Gastrocnemius medialis (tissue), 4 donors: ENCODE data around the gene PDE6H. TPM values are rescaled to one million over a fixed set of nuclear protein-coding genes. Genes with fewer than 3 reads are reported as not detected.

Experiments
- ATAC-seq, 2 donors: fragments of 150-250 bp; one replicate each; pipeline ENCODE4 v1.9.1; 2016
- DNase-seq, 2 donors: peaks; one replicate each; pipeline ENCODE4 v3.0.0-alpha.2; 2019
- H3K27ac ChIP-seq, 4 donors: fragments of 200-600 bp; sonication (generic); 1 replicate in 1 of 4; 2 replicates in 3 of 4; pipeline ENCODE4 v1.5.1; 2016 to 2018; ENCODE audit warnings: mild to moderate bottlenecking in 2 of 4, moderate library complexity in 1 of 4
- H3K27me3 ChIP-seq, 3 donors: fragments of 200-600 bp; sonication (generic) in 2 of 3; 1 replicate in 1 of 3; 2 replicates in 2 of 3; pipeline versions ENCODE4 v1.5.1 to v1.6.0; 2016 to 2019; ENCODE audit warnings: mild to moderate bottlenecking in 1 of 3, moderate library complexity in 1 of 3
- H3K36me3 ChIP-seq, 2 donors: fragments of 200-600 bp; sonication (generic) in 1 of 2; one replicate each; pipeline ENCODE4 v1.5.1; 2017 to 2018
- H3K4me1 ChIP-seq, 2 donors: fragments of 200-600 bp; sonication (generic) in 1 of 2; one replicate each; pipeline ENCODE4 v1.5.1; 2016 to 2017; ENCODE audit warnings: mild to moderate bottlenecking in 2 of 2
- H3K4me3 ChIP-seq, 4 donors: fragments of 200-600 bp; sonication (generic) in 3 of 4; 1 replicate in 1 of 4; 2 replicates in 3 of 4; pipeline ENCODE4 v1.5.1; 2016 to 2019; ENCODE audit warnings: mild to moderate bottlenecking in 2 of 4
- H3K9me3 ChIP-seq, 3 donors: fragments of 200-600 bp; sonication (generic) in 2 of 3; 1 replicate in 1 of 3; 2 replicates in 2 of 3; pipeline ENCODE4 v1.5.1; 2016 to 2019
- POLR2A ChIP-seq, 2 donors: fragments of 450-650 bp; IDR thresholded peaks; one replicate each; pipeline ENCODE4 v1.6.1; 2017; ENCODE audit warnings: antibody characterized with exemption in 2 of 2, mild to moderate bottlenecking in 2 of 2, moderate library complexity in 2 of 2
- in situ Hi-C, 4 donors: fragments of 200-750 bp; cut with MboI; loops; one replicate each; pipeline versions ENCODE4 v1.15.0 to v1.8.0; 2017; ENCODE audit warnings: low sequenced_read_pairs in 4 of 4
- intact Hi-C: fragments of 100-400 bp; cut with DNase I; formaldehyde crosslinking; loops from one replicate; pipeline ENCODE4 v1.15.1; 2023; ENCODE audit warnings: low total_unique reads
- total RNA-seq, 4 donors: library from RNA; depleted of rRNA; stranded (reverse); fragments of >200 nt; gene quantifications; one replicate each; pipeline versions ENCODE4 v1.1.0 to v1.2.3, GENCODE V29; 2016
- TF ChIP-seq, protein P1 (sequence below), 5 experiments: fragments of 450-650 bp in 3 of 5; fragments of 200-600 bp in 2 of 5; sonication (generic) in 2 of 5; IDR thresholded peaks in 4 of 5; conservative IDR thresholded peaks in 1 of 5; 1 replicate in 4 of 5; 2 replicates in 1 of 5; pipeline ENCODE4 v1.5.1; 2016 to 2019; ENCODE audit warnings: antibody characterized with exemption in 5 of 5, mild to moderate bottlenecking in 3 of 5, moderate library complexity in 3 of 5

PDE6H gene
- total RNA-seq, 4 donors from 2014 or later: not detected

GRCh38 chr12:14935031-14935430, 37.8 kb upstream of the PDE6H start:
- Histone ChIP-seq H3K36me3 (no peaks in the 10 kb centered on the region), H3K27ac (no peak overlapping the region), H3K4me3 (no peak overlapping the region), H3K4me1 (peaks cover 0 to 4% of the 10 kb centered on the region in 2 donors), H3K9me3 (no peaks in the 10 kb centered on the region), H3K27me3 (no peaks in the 10 kb centered on the region)
- DNase-seq: no peak
- in situ Hi-C loops (no loop called here), intact Hi-C loops (no loop called here)
- no peak for TF ChIP-seq POLR2A (IDR thresholded peaks at IDR 0.05)
- TF ChIP-seq, protein P1, sequence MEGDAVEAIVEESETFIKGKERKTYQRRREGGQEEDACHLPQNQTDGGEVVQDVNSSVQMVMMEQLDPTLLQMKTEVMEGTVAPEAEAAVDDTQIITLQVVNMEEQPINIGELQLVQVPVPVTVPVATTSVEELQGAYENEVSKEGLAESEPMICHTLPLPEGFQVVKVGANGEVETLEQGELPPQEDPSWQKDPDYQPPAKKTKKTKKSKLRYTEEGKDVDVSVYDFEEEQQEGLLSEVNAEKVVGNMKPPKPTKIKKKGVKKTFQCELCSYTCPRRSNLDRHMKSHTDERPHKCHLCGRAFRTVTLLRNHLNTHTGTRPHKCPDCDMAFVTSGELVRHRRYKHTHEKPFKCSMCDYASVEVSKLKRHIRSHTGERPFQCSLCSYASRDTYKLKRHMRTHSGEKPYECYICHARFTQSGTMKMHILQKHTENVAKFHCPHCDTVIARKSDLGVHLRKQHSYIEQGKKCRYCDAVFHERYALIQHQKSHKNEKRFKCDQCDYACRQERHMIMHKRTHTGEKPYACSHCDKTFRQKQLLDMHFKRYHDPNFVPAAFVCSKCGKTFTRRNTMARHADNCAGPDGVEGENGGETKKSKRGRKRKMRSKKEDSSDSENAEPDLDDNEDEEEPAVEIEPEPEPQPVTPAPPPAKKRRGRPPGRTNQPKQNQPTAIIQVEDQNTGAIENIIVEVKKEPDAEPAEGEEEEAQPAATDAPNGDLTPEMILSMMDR (IDR thresholded peaks at IDR 0.05 in 4 of 5, conservative IDR thresholded peaks at IDR 0.05 in 1 of 5): no peak
- ATAC-seq: no peak

GRCh38 chr12:14936224-14936861, 36.5 kb upstream of the PDE6H start:
- Histone ChIP-seq H3K27ac (no peak overlapping the region), H3K4me1 (peaks cover 0 to 4% of the 10 kb centered on the region in 2 donors), H3K4me3 (no peak overlapping the region), H3K9me3 (no peaks in the 10 kb centered on the region), H3K36me3 (no peaks in the 10 kb centered on the region), H3K27me3 (no peaks in the 10 kb centered on the region)
- TF ChIP-seq POLR2A (IDR thresholded peaks at IDR 0.05): no peak
- TF ChIP-seq, protein P1 (IDR thresholded peaks at IDR 0.05 in 4 of 5, conservative IDR thresholded peaks at IDR 0.05 in 1 of 5): no peak
- in situ Hi-C loops: no loop called here
- intact Hi-C loops: no loop called here
- ATAC-seq (no peak), DNase-seq (no peak)

DNA sequence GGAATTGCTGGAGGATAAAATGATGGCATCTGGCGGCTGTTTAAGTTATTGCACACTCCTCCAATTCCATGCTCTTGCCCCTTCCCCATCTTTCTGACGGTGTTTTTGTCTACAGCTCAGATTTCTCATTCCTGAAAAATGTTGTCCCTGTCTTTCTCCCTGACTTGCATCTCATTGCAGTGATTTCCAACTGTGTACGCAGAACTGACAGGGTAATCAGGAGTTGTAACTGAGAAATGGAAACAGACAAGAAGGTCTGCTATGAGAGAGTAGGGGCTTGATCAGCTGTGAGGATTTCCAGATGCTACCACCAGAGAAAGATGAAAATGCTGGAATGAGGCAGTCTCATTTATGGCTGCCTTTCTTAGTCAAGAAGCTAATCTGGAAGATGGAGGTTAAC, 35.8 kb upstream of the PDE6H start:
- Histone ChIP-seq H3K27me3 (no peaks in the 10 kb centered on the region), H3K36me3 (no peaks in the 10 kb centered on the region), H3K4me1 (peaks cover 0 to 4% of the 10 kb centered on the region in 2 donors), H3K4me3 (no peak overlapping the region), H3K27ac (no peak overlapping the region), H3K9me3 (no peaks in the 10 kb centered on the region)
- in situ Hi-C loops (no loop called here), intact Hi-C loops (no loop called here)
- DNase-seq (no peak), ATAC-seq (no peak)
- TF ChIP-seq POLR2A (IDR thresholded peaks at IDR 0.05): no peak
- TF ChIP-seq, protein P1 (IDR thresholded peaks at IDR 0.05 in 4 of 5, conservative IDR thresholded peaks at IDR 0.05 in 1 of 5): no peak

DNA sequence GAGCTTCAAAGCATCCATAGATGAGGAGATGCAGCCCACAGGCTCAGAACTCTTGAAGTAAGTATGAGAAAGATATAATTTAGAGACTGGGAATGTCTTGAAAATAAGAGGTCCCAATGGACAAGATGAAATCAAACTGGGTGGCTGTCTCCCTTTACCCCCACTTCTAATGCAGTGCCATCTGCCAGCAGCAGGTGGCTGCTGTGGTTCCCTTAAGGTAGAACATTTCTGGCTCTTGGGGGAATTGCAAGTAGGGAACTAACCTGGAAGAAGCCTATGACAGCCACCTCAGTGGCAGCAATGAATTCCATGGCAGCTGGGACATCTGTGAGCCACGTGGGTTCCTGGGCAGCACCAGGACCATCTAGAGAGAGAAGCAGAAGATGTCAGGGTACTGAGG, 35.2 kb upstream of the PDE6H start:
- in situ Hi-C loops (no loop called here), intact Hi-C loops (no loop called here)
- no peak overlapping the region for H3K4me3 ChIP-seq
- H3K9me3 ChIP-seq: no peaks in the 10 kb centered on the region
- H3K4me1 ChIP-seq: peaks cover 0 to 4% of the 10 kb centered on the region in 2 donors
- H3K36me3 ChIP-seq: no peaks in the 10 kb centered on the region
- no peak overlapping the region for H3K27ac ChIP-seq
- TF ChIP-seq, protein P1 (IDR thresholded peaks at IDR 0.05 in 4 of 5, conservative IDR thresholded peaks at IDR 0.05 in 1 of 5): no peak
- no peak for TF ChIP-seq POLR2A (IDR thresholded peaks at IDR 0.05)
- DNase-seq (no peak), ATAC-seq (no peak)
- no peaks in the 10 kb centered on the region for H3K27me3 ChIP-seq

DNA sequence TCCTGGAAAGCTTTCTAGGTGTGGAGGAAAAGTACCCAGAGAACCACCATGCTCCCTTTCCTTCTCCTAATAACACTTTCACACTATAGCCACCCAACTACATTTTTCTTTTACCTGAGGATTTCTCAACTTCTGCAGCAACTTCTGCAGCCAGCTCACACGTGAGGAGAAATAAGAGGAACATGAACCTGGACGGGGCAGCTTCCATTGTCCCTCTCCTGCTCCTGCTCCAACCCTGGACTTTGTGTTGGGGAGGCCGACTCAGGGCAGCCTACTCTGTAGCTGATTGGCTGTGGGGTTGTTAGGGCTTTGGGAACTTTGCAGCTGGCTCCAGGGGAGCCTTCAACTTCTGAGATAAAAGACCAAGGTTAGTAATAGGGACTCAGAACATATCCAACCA, 34.5 kb upstream of the PDE6H start, which contains the start of gene ERP27:
TSS of gene ERP27 (minus strand) at position 237 of the 400 bp plus-strand sequence. CDS start at position 208, 29 bp downstream.
- Histone ChIP-seq H3K9me3 (no peaks in the 10 kb centered on the region), H3K27ac (no peak within 1 kb of the TSS), H3K4me1 (peaks cover 0 to 4% of the 10 kb centered on the region in 2 donors), H3K27me3 (no peaks in the 10 kb centered on the region), H3K36me3 (no peaks in the 10 kb centered on the region), H3K4me3 (no peak within 1 kb of the TSS)
- no peak for DNase-seq
- TF ChIP-seq POLR2A (IDR thresholded peaks at IDR 0.05): no peak
- TF ChIP-seq, protein P1 (IDR thresholded peaks at IDR 0.05 in 4 of 5, conservative IDR thresholded peaks at IDR 0.05 in 1 of 5): no peak
- in situ Hi-C loops: no loop called here
- intact Hi-C loops: no loop called here
- ATAC-seq: no peak
